Fibroblast of upper back skin (primary cell): ENCODE data around the gene TMEM123.

Experiments
- DNase-seq: peaks from one replicate; pipeline ENCODE4 v3.0.0-alpha.2; 2013

Gene TMEM123, protein sequence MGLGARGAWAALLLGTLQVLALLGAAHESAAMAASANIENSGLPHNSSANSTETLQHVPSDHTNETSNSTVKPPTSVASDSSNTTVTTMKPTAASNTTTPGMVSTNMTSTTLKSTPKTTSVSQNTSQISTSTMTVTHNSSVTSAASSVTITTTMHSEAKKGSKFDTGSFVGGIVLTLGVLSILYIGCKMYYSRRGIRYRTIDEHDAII

DNA sequence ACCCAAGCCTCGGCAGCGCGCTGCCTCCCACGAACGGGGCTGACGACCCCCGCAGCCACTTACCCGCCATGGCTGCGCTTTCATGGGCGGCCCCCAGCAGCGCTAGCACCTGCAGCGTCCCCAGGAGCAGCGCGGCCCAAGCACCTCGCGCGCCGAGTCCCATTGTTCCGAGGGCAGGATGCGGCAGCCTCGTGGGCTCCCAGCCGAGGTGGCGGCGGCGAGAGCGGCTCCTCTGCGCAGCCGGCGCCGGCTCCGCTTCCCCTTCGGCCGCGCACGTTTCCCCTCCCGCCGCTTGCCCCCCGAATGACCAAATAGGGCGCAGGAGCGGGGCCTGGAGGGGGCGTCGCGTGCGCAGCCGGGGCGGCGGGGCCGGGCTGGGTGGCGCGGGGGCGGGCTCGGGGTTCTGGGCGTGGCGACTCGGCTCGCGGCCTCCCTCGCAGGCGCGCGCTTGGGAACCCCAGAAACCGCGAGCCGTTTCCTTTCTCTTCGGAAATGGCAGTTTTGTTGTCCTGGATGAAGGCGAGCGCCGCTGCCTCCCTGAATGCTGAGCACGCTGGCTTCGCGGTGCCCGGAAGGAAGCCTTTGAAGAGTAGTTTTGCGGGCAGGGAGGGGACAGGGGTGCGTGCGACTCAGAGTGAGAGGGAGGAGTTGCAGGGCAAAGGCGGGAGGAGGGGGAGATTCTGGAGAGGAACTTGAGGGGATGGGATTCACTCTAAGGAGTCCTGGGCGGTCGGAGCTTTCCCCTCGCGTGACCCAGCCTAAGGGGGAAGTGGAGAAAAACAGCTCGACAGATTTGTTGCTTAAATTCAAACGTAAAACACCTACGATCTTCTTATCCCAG, at the start of gene TMEM123:
TSS of gene TMEM123 (minus strand) at position 305 of the 841 bp plus-strand sequence. CDS start at position 163, 142 bp downstream.
- peak; percentile 66 for DNase-seq

- no peak for DNase-seq
These were observed 48.3 kb upstream of the TMEM123 start for GRCh38 chr11:102500829-102501228.

- DNase-seq, result no peak
These were observed 47.4 kb upstream of the TMEM123 start for GRCh38 chr11:102499931-102500330.

GRCh38 chr11:102499151-102499550, 46.6 kb upstream of the TMEM123 start:
- DNase-seq, result no peak

- DNase-seq, result peak; percentile 66
These were observed 44.5 kb upstream of the TMEM123 start for GRCh38 chr11:102497061-102497460.

DNA sequence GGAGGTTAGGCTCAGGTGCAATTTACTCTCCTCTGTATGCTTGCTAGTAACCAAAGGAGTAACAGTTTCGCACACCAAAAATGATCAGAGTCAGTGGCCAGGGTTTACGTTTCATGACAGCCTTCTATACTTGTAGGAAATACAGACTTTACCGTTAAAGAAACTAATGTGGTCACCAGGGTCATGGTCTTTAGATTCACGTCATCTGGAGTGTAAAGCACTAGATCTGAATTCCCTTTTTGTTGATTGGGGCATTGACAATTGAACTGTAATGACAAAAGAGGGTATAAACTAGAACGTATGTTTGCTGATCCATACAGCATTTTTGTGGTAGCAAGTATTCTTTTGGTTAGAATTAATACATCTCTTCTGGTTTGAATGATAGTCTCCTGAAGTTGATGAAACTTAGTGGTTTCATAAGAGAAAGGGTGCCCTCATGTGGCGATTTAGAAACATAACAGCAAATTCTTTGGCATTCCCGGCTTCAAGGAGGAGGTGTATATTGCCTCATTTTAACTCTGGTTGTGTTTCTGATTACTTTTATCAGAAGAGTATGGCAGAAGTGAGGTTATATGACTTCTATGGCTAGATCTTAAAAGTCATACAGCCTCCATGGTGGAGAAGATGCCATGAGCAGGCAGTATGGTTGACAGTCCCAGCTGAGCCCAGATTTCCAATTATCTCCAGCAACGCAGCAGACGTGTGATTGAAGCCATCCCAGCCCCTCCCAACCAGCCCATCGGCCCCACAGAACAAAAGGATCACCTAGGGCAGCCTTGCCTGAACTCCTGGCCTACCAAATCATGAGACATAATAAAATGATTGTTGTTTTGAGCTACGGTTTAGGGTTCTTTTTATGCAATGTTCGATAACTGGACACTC, 42.8 kb upstream of the TMEM123 start:
- DNase-seq, result peak; percentile 90

GRCh38 chr11:102494216-102494615, 41.7 kb upstream of the TMEM123 start:
- peak; percentile 40 for DNase-seq

DNA sequence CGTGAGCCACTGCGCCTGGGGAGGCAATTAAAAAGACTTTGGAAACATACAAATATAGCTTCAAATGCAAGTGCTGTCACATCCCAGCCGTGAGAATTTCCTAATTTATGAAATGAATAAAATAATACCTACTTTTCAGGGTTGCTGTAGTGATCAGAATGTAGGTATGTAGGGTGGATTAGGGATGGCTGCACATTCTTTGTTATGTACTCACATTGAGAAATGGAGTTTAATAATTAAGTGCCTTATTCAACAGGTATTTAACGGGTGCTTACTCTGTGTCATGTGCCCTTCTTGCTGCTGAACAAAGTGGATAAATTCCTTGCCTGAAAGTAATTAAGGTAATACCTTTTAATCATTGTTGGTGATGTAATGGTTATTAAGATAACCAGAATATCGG, 41.0 kb upstream of the TMEM123 start:
- DNase-seq, result no peak

DNA sequence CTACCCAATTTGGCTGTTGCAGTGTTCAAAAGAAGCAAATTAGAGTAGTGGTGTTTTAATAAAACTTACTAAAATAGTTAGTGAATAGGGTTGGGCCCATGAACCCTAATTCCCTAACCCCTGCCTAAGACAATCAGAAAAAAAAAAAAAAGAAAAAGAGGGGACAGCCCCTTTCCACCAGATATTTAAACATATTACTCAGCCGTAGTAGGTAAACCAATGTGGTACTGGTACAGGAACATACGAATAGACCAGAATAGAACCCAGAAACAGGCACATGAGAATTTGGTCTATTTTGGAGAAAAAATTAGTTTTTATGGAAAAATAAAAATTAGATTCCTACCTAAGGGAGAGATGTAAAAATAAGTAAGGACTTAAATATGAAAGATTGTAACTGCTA, 39.4 kb upstream of the TMEM123 start:
- no peak for DNase-seq

- DNase-seq, result no peak
These were observed 36.9 kb upstream of the TMEM123 start for GRCh38 chr11:102489186-102490145.

GRCh38 chr11:102488208-102488607, 35.6 kb upstream of the TMEM123 start:
- no peak for DNase-seq

GRCh38 chr11:102487214-102487613, 34.6 kb upstream of the TMEM123 start:
- DNase-seq, result no peak

- no peak for DNase-seq
These were observed 34.0 kb upstream of the TMEM123 start for GRCh38 chr11:102486584-102486983.

GRCh38 chr11:102485095-102485722, 32.6 kb upstream of the TMEM123 start:
- DNase-seq, result no peak

GRCh38 chr11:102482433-102482832, 29.9 kb upstream of the TMEM123 start:
- DNase-seq, result no peak

GRCh38 chr11:102479733-102480132, 27.2 kb upstream of the TMEM123 start:
- DNase-seq, result no peak

- no peak for DNase-seq
These were observed 26.2 kb upstream of the TMEM123 start for GRCh38 chr11:102478673-102479299.

GRCh38 chr11:102476812-102477211, 24.2 kb upstream of the TMEM123 start:
- peak; percentile 24 for DNase-seq

DNA sequence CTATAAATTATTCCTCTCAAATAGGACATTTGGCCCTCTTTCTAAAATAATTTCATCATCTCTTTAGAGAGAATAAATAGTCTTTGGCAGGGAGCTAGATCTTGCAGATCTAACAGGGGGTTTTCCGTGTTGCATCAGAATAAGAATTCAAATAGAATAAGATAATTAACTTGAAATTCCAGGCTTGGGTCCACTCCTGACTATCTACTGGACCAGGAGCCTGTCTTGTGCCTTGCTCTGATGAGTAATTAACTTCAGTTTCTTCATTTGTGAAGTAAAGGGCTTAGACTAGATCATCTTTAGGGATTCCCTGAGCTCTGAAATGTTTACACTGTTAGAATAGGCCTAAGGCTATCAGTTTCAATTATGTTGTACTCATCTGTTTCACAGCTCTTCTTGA, 23.5 kb upstream of the TMEM123 start:
- DNase-seq, result peak; percentile 31

DNA sequence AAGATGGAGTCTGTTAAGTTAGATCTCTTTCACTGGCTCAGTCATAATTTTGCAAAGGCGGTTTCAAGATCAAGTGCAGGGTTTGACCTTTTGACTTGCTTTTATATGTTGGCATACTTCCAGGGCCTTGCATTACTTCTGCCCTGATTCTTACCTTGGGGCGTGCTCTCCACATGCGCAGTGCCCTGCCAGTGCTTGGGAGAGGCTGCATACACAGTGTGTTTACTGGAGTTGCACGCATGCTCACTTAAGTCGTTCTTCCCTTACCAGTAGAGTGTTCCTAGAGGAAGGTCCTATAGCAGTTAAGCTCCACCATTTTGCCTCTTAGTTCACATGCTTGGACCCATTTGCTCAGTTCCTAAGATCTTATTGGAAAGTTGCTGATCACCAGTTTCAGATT, 21.0 kb upstream of the TMEM123 start:
- no peak for DNase-seq

- no peak for DNase-seq
These were observed 19.6 kb upstream of the TMEM123 start for GRCh38 chr11:102472127-102472526.
